A673 (cell line): Measurements from ENCODE around the gene SLC31A2. TPM values are rescaled to one million over a fixed set of nuclear protein-coding genes. Genes with fewer than 3 reads are reported as not detected.

Experiments used
- BruUV-seq: library from RNA; stranded (reverse); fragments of 400-500 nt; replicated peaks from 2 replicates; lab custom pipeline; 2021; lab: Mats Ljungman, UMichigan
- CTCF ChIA-PET: fragments of 300-600 bp; sonication (Branson Sonifier 250); formaldehyde crosslinking; loops from one replicate; lab custom pipeline; 2022; ENCODE audit warnings: antibody characterized with exemption; lab: Charles Lee
- POLR2A ChIA-PET: fragments of 300-600 bp; sonication (Branson Sonifier 250); formaldehyde crosslinking; loops from one replicate; lab custom pipeline; 2022; ENCODE audit warnings: antibody characterized with exemption; ENCODE audit not compliant: low non-redundant PET; lab: Charles Lee
- DNase-seq: peaks from one replicate; pipeline ENCODE4 v3.0.0-alpha.2; 2015; ENCODE audit warnings: low spot score
- H3K27ac ChIP-seq: fragments of 200-600 bp; sonication (generic); 2 replicates; pipeline ENCODE4 v1.5.1; 2016; ENCODE audit warnings: mixed run types, low read depth, mild to moderate bottlenecking, mixed read lengths, antibody characterized with exemption, low read length; ENCODE audit not compliant: poor library complexity, severe bottlenecking
- H3K27me3 ChIP-seq: fragments of 200-600 bp; sonication (generic); replicated peaks from 2 replicates; pipeline ENCODE4 v1.6.1; 2017; ENCODE audit warnings: mixed run types, low read depth, mild to moderate bottlenecking, mixed read lengths, antibody characterized with exemption, low read length; ENCODE audit not compliant: insufficient read depth, poor library complexity
- H3K36me3 ChIP-seq: fragments of 200-600 bp; sonication (generic); 2 replicates; pipeline ENCODE4 v1.6.1; 2016; ENCODE audit warnings: mixed run types, mild to moderate bottlenecking, mixed read lengths, antibody characterized with exemption, low read length; ENCODE audit not compliant: insufficient read depth, poor library complexity, severe bottlenecking
- H3K4me1 ChIP-seq: fragments of 200-600 bp; sonication (generic); 2 replicates; pipeline ENCODE4 v1.6.1; 2017; ENCODE audit warnings: mixed run types, mild to moderate bottlenecking, mixed read lengths, antibody characterized with exemption, low read length; ENCODE audit not compliant: insufficient read depth, poor library complexity, severe bottlenecking
- H3K4me3 ChIP-seq: fragments of 200-600 bp; sonication (generic); 2 replicates; pipeline ENCODE4 v1.5.1; 2016; ENCODE audit warnings: low read depth, mixed run types, mild to moderate bottlenecking, mixed read lengths, low read length; ENCODE audit not compliant: poor library complexity, severe bottlenecking
- H3K9me3 ChIP-seq: fragments of 200-600 bp; sonication (generic); 2 replicates; pipeline ENCODE4 v1.6.1; 2016; ENCODE audit warnings: mixed run types, low read depth, mild to moderate bottlenecking, mixed read lengths, antibody characterized with exemption, low read length; ENCODE audit not compliant: poor library complexity, severe bottlenecking
- CTCF ChIP-seq: fragments of 300-800, 200-600 bp; sonication (generic); conservative IDR thresholded peaks from 2 replicates; pipeline ENCODE4 v1.5.1; 2017; ENCODE audit warnings: low read depth, mild to moderate bottlenecking, antibody characterized with exemption, low read length, moderate library complexity, mixed read lengths
- EZH2 ChIP-seq: fragments of 200-600 bp; sonication (generic); IDR thresholded peaks from 2 replicates; pipeline ENCODE4 v1.6.1; 2017; ENCODE audit warnings: borderline replicate concordance, low read depth, mild to moderate bottlenecking, mixed read lengths, antibody characterized with exemption, low read length; ENCODE audit not compliant: poor library complexity, severe bottlenecking
- intact Hi-C: fragments of 100-400 bp; cut with micrococcal nuclease; formaldehyde crosslinking; loops from one replicate; pipeline ENCODE4 v1.10.0; 2022; ENCODE audit not compliant: unreplicated experiment
- total RNA-seq: library from RNA; stranded (reverse); gene quantifications from 2 replicates; pipeline ENCODE4 v1.2.3, GENCODE V29; 2021

Gene SLC31A2
- total RNA-seq, 1 experiment from 2014 or later: 2.8 TPM

- Histone ChIP-seq H3K4me1 (no peaks in the 10 kb centered on the region), H3K9me3 (no peaks in the 10 kb centered on the region), H3K27ac (no peak overlapping the region), H3K36me3 (peaks cover 83% of the 10 kb centered on the region), H3K4me3 (no peak overlapping the region), H3K27me3 (no peaks in the 10 kb centered on the region)
- no peak for TF ChIP-seq EZH2
- TF ChIP-seq CTCF: no peak
- CTCF ChIA-PET: no interaction called here
- BruUV-seq: no TSS peak
- POLR2A ChIA-PET: no interaction called here
- intact Hi-C loops: no loop called here
- DNase-seq: no peak
Observed at GRCh38 chr9:113177251-113177650, 26.4 kb downstream of the SLC31A2 start.

- H3K36me3 ChIP-seq: peaks cover 84% of the 10 kb centered on the region
- CTCF ChIA-PET: no interaction called here
Observed at GRCh38 chr9:113178087-113178486, 27.3 kb downstream of the SLC31A2 start.

GRCh38 chr9:113179839-113180238 lies 29.0 kb downstream of the SLC31A2 start:
- H3K36me3 ChIP-seq: peaks cover 87% of the 10 kb centered on the region
- TF ChIP-seq EZH2: no peak
- TF ChIP-seq CTCF: no peak
- no peaks in the 10 kb centered on the region for H3K27me3 ChIP-seq
- ChIA-PET CTCF (no interaction called here), POLR2A (no interaction called here)
- no peaks in the 10 kb centered on the region for H3K4me1 ChIP-seq
- no peak overlapping the region for H3K27ac ChIP-seq
- H3K4me3 ChIP-seq: no peak overlapping the region
- no peak for DNase-seq
- no TSS peak for BruUV-seq
- intact Hi-C loops: no loop called here
- H3K9me3 ChIP-seq: no peaks in the 10 kb centered on the region

More at GRCh38 chr9:113178087-113178486, 27.3 kb downstream of the SLC31A2 start:
- no peaks in the 10 kb centered on the region for H3K4me1 ChIP-seq
- DNase-seq: no peak
- no peaks in the 10 kb centered on the region for H3K27me3 ChIP-seq
- H3K9me3 ChIP-seq: no peaks in the 10 kb centered on the region
- TF ChIP-seq CTCF (no peak), EZH2 (no peak)
- intact Hi-C loops: no loop called here
- BruUV-seq: no TSS peak
- POLR2A ChIA-PET: no interaction called here
- H3K27ac ChIP-seq: no peak overlapping the region
- no peak overlapping the region for H3K4me3 ChIP-seq
